GM19328 (cell line): ENCODE data around the gene CENPF.
"Not testable (repeated sequence)": the region's sequence is repeated elsewhere in the genome, so short reads cannot be mapped to it uniquely, and the experiment has no call there.

Source experiments
- ATAC-seq: cut with Tn5 transposase; IDR thresholded peaks from one replicate; pipeline ENCODE4 v1.9.1; 2021; ENCODE audit warnings: mild to moderate bottlenecking, moderate library complexity; ENCODE audit not compliant: unreplicated experiment

CENPF gene

DNA sequence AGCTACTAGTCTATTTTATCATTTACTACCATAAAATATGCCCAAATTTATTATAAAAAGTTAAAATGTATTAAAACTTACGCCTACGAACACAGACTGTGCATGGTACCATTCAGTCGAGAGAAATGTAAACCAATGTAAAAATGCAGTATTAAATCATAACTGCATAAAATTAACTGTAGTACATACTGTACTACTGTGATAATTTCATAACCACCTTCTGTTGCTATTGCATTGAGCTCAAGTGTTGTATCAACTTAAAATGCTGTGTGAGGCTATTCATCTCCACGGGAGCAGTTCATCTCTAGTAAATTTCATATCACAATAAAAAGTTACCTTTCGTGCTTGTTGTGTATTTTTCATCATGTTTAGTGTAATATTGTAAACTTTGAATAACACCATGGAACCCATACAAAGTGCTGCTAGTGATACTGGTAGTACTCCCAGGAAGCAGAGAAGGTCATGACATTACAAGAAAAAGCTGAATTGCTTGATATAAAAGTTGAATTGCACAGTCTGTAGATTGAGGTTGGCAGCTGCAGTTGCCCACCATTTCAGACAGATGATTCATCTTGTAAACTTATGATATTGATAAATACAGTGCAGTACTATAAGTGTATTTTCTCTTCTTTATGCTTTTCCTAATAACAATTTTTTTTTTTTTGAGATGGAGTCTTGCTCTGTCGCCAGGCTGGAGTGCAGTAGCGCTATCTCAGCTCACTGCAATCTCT, 19.0 kb upstream of the CENPF start:
- ATAC-seq = no peak

DNA sequence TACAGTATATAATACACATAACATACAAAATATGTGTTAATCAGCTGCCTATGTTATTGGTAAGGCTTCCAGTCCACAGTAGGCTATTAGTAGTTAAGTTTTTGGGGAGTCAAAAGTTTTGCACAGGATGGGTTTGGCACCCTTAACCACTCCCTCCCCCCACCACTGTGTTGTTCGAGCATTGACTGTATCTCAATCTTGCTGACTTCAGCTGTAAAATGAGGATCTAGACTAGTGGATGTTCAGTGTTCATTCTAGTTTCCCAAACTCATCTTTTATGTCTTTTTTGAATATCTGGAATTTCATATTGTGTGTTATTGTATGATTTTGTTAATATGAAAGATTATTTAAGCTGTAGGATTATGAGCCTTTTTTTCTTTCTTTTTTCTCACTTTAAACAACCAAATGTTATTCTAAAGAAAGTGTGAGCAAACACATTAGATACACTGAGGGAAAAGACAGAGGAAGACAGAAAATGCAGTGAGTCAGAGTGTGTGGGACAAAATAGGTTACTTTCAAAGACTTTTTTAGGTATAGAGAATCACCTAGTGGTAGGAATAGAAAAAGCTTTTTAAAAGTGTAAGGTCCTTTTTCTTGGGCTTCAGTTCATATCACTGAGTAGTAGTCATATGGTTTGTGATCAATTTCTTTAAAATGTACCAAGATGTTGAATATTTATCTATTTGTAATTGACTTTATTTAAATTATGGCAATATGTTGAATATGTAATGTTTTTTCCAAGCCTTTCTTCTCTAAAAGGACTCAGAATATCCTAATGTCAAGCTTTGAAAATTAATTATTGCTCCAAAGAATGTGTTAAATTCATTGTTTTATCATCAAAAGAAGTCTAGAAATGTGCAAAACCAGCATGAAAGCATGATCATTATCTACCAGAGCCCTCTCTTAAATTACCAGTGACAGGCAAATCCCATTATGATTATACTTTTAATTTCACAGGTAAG, 17.9 kb upstream of the CENPF start:
- ATAC-seq = no peak

- no peak for ATAC-seq
Measured at GRCh38 chr1:214586621-214587020, 16.4 kb upstream of the CENPF start.

- no peak for ATAC-seq
Measured at GRCh38 chr1:214587165-214587564, 15.8 kb upstream of the CENPF start.

GRCh38 chr1:214588963-214589597, 13.9 kb upstream of the CENPF start:
- no peak for ATAC-seq

DNA sequence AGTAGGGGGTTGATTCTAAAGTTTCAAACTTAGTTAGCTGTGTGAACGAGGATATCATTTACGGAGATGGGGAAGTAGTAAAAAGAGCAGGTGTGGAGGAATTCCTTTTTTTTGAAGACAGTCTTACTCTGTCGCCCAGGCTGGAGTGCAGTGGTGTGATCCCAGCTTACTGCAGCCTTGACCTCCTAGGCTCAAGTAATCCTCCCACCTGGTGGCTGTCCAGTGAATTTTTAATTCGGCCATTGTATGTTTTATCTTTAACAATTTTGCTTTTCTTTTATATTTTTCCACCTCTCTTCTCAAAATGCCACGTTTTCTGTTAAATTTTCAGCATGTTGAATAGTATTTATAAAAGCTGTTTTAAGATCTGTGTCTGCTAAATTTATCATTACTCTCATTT, 12.3 kb upstream of the CENPF start:
- ATAC-seq = no peak

DNA sequence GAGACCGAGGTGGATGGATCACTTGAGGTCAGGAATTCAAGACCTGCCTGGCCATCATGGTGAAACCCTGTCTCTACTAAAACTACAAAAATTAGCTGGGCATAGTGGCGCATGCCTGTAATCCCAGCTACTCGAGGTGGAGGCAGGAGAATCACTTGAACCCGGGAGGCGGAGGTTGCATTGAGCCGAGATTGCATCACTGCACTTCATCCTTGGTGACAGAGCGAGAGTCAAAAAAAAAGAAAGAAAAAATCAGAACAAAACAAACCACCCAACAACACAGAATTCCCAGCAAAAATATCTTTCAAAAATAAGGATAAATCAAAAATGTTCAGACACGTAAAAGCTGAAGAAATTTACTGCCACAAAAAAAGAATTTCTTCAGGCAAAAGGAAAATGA, 11.1 kb upstream of the CENPF start:
- not testable (repeated sequence) for ATAC-seq

- no peak for ATAC-seq
Measured at GRCh38 chr1:214593158-214593557, 9.8 kb upstream of the CENPF start.

DNA sequence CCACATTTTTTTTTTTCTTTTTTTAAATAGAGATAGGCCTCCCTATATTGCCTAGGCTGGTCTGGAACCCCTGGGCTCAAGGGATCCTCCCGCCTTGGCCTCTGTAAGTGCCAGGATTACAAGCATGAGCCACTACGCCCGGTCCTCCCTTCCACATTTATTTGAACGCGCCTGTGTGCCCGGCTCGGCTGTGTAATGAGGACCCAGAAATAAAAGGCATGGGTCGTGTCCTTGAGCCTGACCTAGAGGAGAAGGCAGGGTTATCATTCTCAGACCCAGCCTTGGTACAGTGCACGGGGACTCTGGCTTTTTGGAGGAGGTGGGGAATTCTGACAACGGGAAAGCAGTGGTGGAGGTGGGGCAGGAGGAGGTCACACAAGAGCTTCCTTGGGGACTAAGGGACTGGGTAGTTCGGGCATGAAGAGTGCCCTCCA, 841 bp downstream of the CENPF start:
- ATAC-seq = no peak

DNA sequence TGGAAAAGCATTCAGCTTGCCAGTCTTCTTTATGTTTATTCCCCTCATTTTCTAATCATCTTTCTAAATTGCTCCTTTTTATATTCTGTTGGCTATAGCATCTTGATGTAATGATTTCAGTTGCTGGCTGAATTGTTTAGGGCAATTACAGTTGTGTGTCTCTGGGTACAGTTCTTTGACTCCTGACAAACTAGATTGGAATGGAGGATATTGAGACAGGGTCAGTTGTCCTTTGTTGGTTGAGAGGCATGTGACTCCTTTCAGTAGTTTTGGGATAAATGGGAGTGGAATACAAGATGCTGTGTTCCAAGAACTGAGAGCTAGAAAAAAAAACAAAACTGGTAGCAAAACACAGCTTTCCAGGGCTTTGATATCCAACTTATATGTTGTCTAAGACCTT, 1.5 kb downstream of the CENPF start:
- ATAC-seq = no peak

GRCh38 chr1:214605484-214605883, 2.5 kb downstream of the CENPF start:
- not testable (repeated sequence) for ATAC-seq

DNA sequence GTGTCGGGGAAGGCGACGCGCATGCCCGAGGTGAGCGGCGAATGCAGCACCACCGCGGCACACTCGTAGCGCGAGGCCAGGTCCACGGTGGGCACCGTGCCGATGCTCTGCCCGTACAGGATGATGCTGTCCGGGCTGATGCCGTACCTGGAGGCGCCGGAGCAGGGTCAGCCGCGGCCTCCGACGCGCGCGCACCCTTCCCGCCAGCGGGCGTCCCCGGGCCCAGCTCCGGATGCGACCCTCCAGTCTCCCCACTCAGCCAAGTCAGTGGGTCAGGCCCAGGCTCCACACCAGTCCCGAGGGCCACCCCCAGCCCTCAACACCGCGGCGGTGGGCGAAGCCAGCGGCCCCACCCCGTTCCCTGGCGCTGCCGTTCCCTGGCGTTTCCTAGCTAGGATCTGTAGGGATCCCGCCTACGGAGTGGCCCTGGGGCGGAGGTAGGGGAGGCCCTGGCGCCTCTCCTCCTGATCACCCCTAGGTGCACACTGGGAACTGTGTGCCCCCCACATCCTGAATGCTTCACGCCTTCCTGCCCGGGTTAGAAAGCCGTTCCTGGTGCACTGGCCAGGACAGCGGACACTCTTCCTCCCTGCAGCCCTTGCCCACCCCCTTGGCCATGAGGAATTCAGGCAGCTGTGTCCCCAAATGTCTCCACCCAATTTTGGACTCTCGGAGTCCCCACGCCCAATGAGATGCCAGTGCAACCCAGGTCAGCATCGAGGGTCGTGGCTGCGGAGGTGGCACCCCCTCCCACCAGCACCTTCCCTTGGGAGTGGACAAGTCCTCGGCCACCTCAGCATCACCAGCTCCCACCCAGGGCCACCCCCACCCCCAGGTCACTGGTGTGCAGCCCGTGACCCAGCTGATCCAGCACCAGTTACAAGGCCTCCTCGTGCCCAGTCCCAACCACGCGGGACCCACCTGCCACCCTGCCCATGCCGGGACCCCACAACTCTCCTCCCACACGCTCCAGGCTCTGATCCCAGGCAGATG, 3.2 kb downstream of the CENPF start:
- ATAC-seq = not testable (repeated sequence)

GRCh38 chr1:214607492-214608215, 4.7 kb downstream of the CENPF start:
- ATAC-seq = not testable (repeated sequence)

GRCh38 chr1:214608216-214608783, 5.3 kb downstream of the CENPF start:
- not testable (repeated sequence) for ATAC-seq

GRCh38 chr1:214608817-214609216, 5.8 kb downstream of the CENPF start:
- not testable (repeated sequence) for ATAC-seq

GRCh38 chr1:214609692-214610091, 6.7 kb downstream of the CENPF start:
- ATAC-seq = no peak

GRCh38 chr1:214610136-214610535, 7.1 kb downstream of the CENPF start:
- not testable (repeated sequence) for ATAC-seq

- no peak for ATAC-seq
Measured at GRCh38 chr1:214615109-214615508, 12.1 kb downstream of the CENPF start.

DNA sequence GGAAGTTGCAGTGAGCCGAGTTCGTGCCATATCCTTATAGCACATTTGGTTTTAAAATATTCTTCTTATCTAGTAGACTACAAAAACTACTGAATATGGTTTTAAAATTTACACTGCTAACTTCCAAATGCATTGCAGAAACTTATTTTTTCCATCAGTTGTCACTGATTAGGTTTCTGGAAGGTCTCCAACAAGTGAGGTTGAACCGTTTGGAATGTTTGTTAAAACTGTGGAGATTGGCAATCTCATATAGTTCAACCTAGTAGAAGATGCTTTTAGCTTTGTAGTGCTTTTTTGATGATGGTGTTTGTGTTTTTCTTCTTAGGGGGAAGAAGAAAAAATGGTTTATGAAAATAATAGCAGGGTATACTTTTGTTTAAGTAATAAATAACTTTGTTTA, 12.9 kb downstream of the CENPF start:
- ATAC-seq = no peak
